PC-3 (cell line): ENCODE results near the gene TADA2A. TPM values are rescaled to one million over a fixed set of nuclear protein-coding genes. Genes with fewer than 3 reads are reported as not detected.

Source experiments
- ATAC-seq: fragments of 200-7000 bp; cut with Tn5 transposase; 2 replicates; pipeline ENCODE4 v1.9.1; 2020; ENCODE audit warnings: mild to moderate bottlenecking, moderate library complexity
- BruUV-seq: library from RNA; stranded (reverse); fragments of 400-500 nt; replicated peaks from 2 replicates; lab custom pipeline; 2021; lab: Mats Ljungman, UMichigan
- CTCF ChIA-PET: fragments of 300-600 bp; sonication (Branson Sonifier 250); formaldehyde crosslinking; loops from one replicate; lab custom pipeline; 2022; ENCODE audit warnings: antibody characterized with exemption; lab: Charles Lee
- POLR2A ChIA-PET: fragments of 300-600 bp; sonication (Branson Sonifier 250); formaldehyde crosslinking; loops from one replicate; lab custom pipeline; 2022; ENCODE audit warnings: antibody characterized with exemption; ENCODE audit not compliant: unreplicated experiment; lab: Charles Lee
- DNase-seq: peaks from one replicate; pipeline ENCODE4 v3.0.0-alpha.2; 2015
- H2AFZ ChIP-seq: fragments of 300-600 bp; sonication (generic); 2 replicates; pipeline ENCODE4 v1.6.0; 2016; ENCODE audit warnings: antibody characterized with exemption, low read length
- H3F3A ChIP-seq: fragments of 300-600 bp; sonication (generic); one replicate; pipeline ENCODE4 v1.6.0; 2017; ENCODE audit warnings: antibody characterized with exemption, low read length, control low read depth, mild to moderate bottlenecking; ENCODE audit not compliant: unreplicated experiment
- H3K27ac ChIP-seq: fragments of 300-600 bp; sonication (generic); 2 replicates; pipeline ENCODE4 v1.5.1; 2016; ENCODE audit warnings: mild to moderate bottlenecking, low read length
- H3K27me3 ChIP-seq: fragments of 300-600 bp; sonication (generic); 2 replicates; pipeline ENCODE4 v1.6.1; 2016; ENCODE audit warnings: low read length, mixed read lengths
- H3K36me3 ChIP-seq: fragments of 300-600 bp; sonication (generic); 2 replicates; pipeline ENCODE4 v1.6.1; 2016; ENCODE audit warnings: low read depth, mixed run types, low read length, mixed read lengths
- H3K4me1 ChIP-seq: fragments of 300-600 bp; sonication (generic); 2 replicates; pipeline ENCODE4 v1.5.1; 2016; ENCODE audit warnings: low read length; ENCODE audit not compliant: insufficient read depth
- H3K4me2 ChIP-seq: fragments of 300-600 bp; sonication (generic); 2 replicates; pipeline ENCODE4 v1.6.0; 2016; ENCODE audit warnings: low read length
- H3K4me3 ChIP-seq: fragments of 300-600 bp; sonication (generic); 2 replicates; pipeline ENCODE4 v1.5.1; 2016; ENCODE audit warnings: mild to moderate bottlenecking, low read length, mixed read lengths
- H3K79me2 ChIP-seq: fragments of 300-600 bp; sonication (generic); 2 replicates; pipeline ENCODE4 v1.6.1; 2017; ENCODE audit warnings: low read length, mixed read lengths
- H3K9ac ChIP-seq: fragments of 300-600 bp; sonication (generic); 2 replicates; pipeline ENCODE4 v1.6.0; 2016; ENCODE audit warnings: mild to moderate bottlenecking, low read length
- H3K9me2 ChIP-seq: fragments of 300-600 bp; sonication (generic); replicated peaks from 2 replicates; pipeline ENCODE4 v1.6.1; 2016; ENCODE audit warnings: mixed run types, low read length, mixed read lengths
- H3K9me3 ChIP-seq: fragments of 300-600 bp; sonication (generic); 2 replicates; pipeline ENCODE4 v1.6.1; 2016; ENCODE audit warnings: low read length, mixed read lengths
- H4K20me1 ChIP-seq: fragments of 300-600 bp; sonication (generic); 2 replicates; pipeline ENCODE4 v1.6.1; 2016; ENCODE audit warnings: low read length, mixed read lengths
- CTCF ChIP-seq: fragments of 300-600 bp; sonication (generic); conservative IDR thresholded peaks from 2 replicates; pipeline ENCODE4 v1.5.1; 2017; ENCODE audit warnings: antibody characterized with exemption, low read depth, mild to moderate bottlenecking, low read length
- EZH2 ChIP-seq: fragments of 300-600 bp; sonication (generic); IDR thresholded peaks from one replicate; pipeline ENCODE4 v1.6.1; 2017; ENCODE audit warnings: antibody characterized with exemption, mild to moderate bottlenecking, low read length; ENCODE audit not compliant: unreplicated experiment
- EZH2phosphoT487 ChIP-seq: fragments of 300-600 bp; sonication (generic); IDR thresholded peaks from 2 replicates; pipeline ENCODE4 v1.6.1; 2018; ENCODE audit warnings: mild to moderate bottlenecking, antibody characterized with exemption, low read length, borderline replicate concordance
- intact Hi-C: fragments of 100-400 bp; cut with micrococcal nuclease; formaldehyde crosslinking; loops from 2 replicates; pipeline ENCODE4 v1.9.0; 2023
- total RNA-seq: library from RNA; depleted of rRNA; stranded (reverse); fragments of >200 nt; gene quantifications from 2 replicates; pipeline ENCODE4 v1.2.3, GENCODE V29; 2014

TADA2A gene
- total RNA-seq, 1 experiment from 2014 or later, result 16.5 TPM

- no peak overlapping the region for H2AFZ ChIP-seq
- H3K27ac ChIP-seq, result no peak overlapping the region
- no peak overlapping the region for H3K4me2 ChIP-seq
- H4K20me1 ChIP-seq, result no peaks in the 10 kb centered on the region
- ChIA-PET CTCF (no interaction called here), POLR2A (no interaction called here)
- no peaks in the 10 kb centered on the region for H3K9me2 ChIP-seq
- H3K4me3 ChIP-seq, result no peak overlapping the region
- H3K4me1 ChIP-seq, result no peaks in the 10 kb centered on the region; the same call in 1 of the 2 replicates
- peaks cover 13% of the 10 kb centered on the region; the same call in 1 of the 2 replicates for H3K36me3 ChIP-seq
- H3F3A ChIP-seq, result no peaks in the 10 kb centered on the region
- intact Hi-C loops, result no loop called here
- ATAC-seq (no peak), DNase-seq (no peak)
- no peaks in the 10 kb centered on the region for H3K27me3 ChIP-seq
- H3K9me3 ChIP-seq, result no peaks in the 10 kb centered on the region
- no peak overlapping the region for H3K9ac ChIP-seq
- no TSS peak for BruUV-seq
- H3K79me2 ChIP-seq, result no peaks in the 10 kb centered on the region
- TF ChIP-seq EZH2, result no peak
- no peak for TF ChIP-seq EZH2phosphoT487
- TF ChIP-seq CTCF, result no peak
Measured at GRCh38 chr17:37422971-37423625, 16.4 kb downstream of the TADA2A start.

GRCh38 chr17:37425268-37425667 lies 18.6 kb downstream of the TADA2A start:
- Histone ChIP-seq H3K79me2 (no peaks in the 10 kb centered on the region), H3K4me2 (no peak overlapping the region), H3K27me3 (no peaks in the 10 kb centered on the region), H3F3A (no peaks in the 10 kb centered on the region), H3K36me3 (peaks cover 15% of the 10 kb centered on the region; the same call in 1 of the 2 replicates), H3K27ac (no peak overlapping the region), H3K9me3 (no peaks in the 10 kb centered on the region), H3K9me2 (no peaks in the 10 kb centered on the region), H3K4me1 (no peaks in the 10 kb centered on the region), H3K4me3 (no peak overlapping the region), H3K9ac (no peak overlapping the region), H2AFZ (no peak overlapping the region), H4K20me1 (no peaks in the 10 kb centered on the region)
- BruUV-seq, result no TSS peak
- no peak for DNase-seq
- TF ChIP-seq EZH2 (no peak), CTCF (no peak), EZH2phosphoT487 (no peak)
- POLR2A ChIA-PET, result no interaction called here
- CTCF ChIA-PET, result no interaction called here
- ATAC-seq, result no peak
- intact Hi-C loops, result no loop called here

GRCh38 chr17:37429039-37429438 lies 22.4 kb downstream of the TADA2A start:
- DNase-seq (no peak), ATAC-seq (no peak)
- Histone ChIP-seq H2AFZ (no peak overlapping the region), H3K4me1 (no peaks in the 10 kb centered on the region), H3K79me2 (no peaks in the 10 kb centered on the region), H4K20me1 (no peaks in the 10 kb centered on the region), H3K27ac (no peak overlapping the region), H3K9ac (no peak overlapping the region), H3K9me2 (no peaks in the 10 kb centered on the region), H3K9me3 (no peaks in the 10 kb centered on the region), H3F3A (no peaks in the 10 kb centered on the region), H3K36me3 (peaks cover 17% of the 10 kb centered on the region; the same call in 1 of the 2 replicates), H3K4me2 (no peak overlapping the region), H3K4me3 (no peak overlapping the region), H3K27me3 (no peaks in the 10 kb centered on the region)
- ChIA-PET POLR2A (no interaction called here), CTCF (no interaction called here)
- no TSS peak for BruUV-seq
- TF ChIP-seq EZH2, result no peak
- TF ChIP-seq EZH2phosphoT487, result no peak
- intact Hi-C loops, result no loop called here
